A549 (cell line): ENCODE measurements around the gene TCP10L.
"Not testable (repeated sequence)": the region's sequence is repeated elsewhere in the genome, so short reads cannot be mapped to it uniquely, and the experiment has no call there.

ENCODE experiments used
- CBX2 ChIP-seq: fragments of 200-600 bp; sonication (generic); IDR thresholded peaks from 2 replicates; pipeline ENCODE4 v1.6.1; 2016; ENCODE audit warnings: low read depth, mild to moderate bottlenecking, borderline replicate concordance
- CHD2 ChIP-seq: fragments of 150-350 bp; IDR thresholded peaks from 2 replicates; pipeline ENCODE4 v1.6.1; 2014; ENCODE audit warnings: low read length; ENCODE audit not compliant: partially characterized antibody
- CTCF ChIP-seq: fragments of >200 bp; sonication (Bioruptor Twin); formaldehyde crosslinking; IDR thresholded peaks from 3 replicates; pipeline ENCODE4 v1.5.1; 2016
- HEYL ChIP-seq: fragments of 250-450 bp; sonication (Bioruptor Pico); IDR thresholded peaks from 2 replicates; pipeline ENCODE4 v1.8.0; 2021; ENCODE audit warnings: mild to moderate bottlenecking, moderate library complexity
- POLR2A ChIP-seq: IDR thresholded peaks from 2 replicates; pipeline ENCODE4 v1.6.1; 2012; ENCODE audit warnings: mild to moderate bottlenecking, low read length
- SMC3 ChIP-seq: fragments of >200 bp; sonication (Bioruptor Twin); formaldehyde crosslinking; IDR thresholded peaks from 3 replicates; pipeline ENCODE4 v1.6.1; 2018; ENCODE audit warnings: inconsistent platforms

- TF ChIP-seq CTCF, POLR2A, CHD2, CBX2, HEYL, SMC3: not testable (repeated sequence)
Observed at GRCh38 chr21:32530809-32531208, 54.5 kb downstream of the TCP10L start.
